Measurements from ENCODE around the gene FBN2.
"Not testable (repeated sequence)": the region's sequence is repeated elsewhere in the genome, so short reads cannot be mapped to it uniquely, and the experiment has no call there.

FBN2 gene

GRCh38 chr5:128475693-128476092 lies 62.4 kb downstream of the FBN2 start:
- DNase-seq = no peak

DNA sequence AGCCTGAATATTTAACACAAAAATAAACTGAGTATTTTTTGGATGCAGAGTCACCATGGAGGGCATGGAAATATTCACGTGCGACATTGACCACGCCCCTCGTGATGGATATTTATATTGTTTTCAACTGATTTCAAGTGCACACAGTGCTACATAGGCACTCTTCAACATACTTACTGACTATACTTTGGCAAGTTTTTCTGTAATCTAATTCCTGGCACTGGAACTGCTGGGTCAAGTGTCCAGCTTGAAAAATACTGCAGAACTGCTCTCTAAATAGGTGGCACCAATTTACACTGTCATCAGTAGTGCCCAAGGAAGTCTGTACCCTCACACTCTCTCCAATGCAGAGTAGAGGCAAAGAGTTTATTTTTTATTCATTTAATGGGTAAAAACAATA lies 65.1 kb downstream of the FBN2 start:
- DNase-seq = no peak

GRCh38 chr5:128472036-128472435 lies 66.0 kb downstream of the FBN2 start:
- DNase-seq = no peak

GRCh38 chr5:128470663-128471062 lies 67.4 kb downstream of the FBN2 start:
- DNase-seq = no peak

DNA sequence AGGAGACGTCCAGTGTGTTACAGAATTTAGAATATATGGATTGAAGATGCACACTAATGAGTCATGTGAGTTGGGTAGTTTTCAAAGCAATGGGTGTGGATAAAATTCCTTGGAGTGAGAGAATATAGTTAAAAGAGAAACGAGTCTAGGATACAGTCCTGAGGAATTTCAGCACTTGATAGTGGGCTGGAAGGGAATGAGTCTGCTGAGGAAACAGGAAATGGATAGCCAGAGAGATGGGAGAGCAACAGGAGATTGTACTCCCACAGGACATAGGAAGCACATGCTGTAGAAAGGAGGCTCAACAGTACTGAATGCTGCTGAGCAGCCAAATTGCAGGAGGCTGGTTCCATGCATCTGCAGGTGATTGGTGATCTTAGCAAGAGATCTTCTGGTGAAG lies 68.1 kb downstream of the FBN2 start:
- DNase-seq = no peak

DNA sequence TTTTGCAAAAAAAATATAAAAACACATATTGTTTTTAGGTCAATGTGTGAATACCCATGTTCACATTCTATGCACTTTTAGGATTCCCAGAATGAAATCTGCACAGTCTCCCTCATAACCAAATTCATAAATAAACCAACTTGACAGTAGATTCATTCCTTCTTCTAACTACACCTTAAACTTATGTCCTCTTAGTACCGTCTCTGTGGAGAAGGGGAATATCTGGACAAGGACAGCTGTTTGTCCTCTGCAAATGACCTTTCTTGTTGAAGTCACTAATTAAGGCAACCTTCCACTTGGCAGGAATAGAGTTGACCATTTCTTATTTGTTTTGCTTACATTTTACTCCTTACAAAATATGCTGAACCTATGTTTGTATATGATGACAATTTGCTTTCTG lies 71.1 kb downstream of the FBN2 start:
- DNase-seq = no peak

GRCh38 chr5:128466554-128466953 lies 71.5 kb downstream of the FBN2 start:
- DNase-seq = no peak

DNA sequence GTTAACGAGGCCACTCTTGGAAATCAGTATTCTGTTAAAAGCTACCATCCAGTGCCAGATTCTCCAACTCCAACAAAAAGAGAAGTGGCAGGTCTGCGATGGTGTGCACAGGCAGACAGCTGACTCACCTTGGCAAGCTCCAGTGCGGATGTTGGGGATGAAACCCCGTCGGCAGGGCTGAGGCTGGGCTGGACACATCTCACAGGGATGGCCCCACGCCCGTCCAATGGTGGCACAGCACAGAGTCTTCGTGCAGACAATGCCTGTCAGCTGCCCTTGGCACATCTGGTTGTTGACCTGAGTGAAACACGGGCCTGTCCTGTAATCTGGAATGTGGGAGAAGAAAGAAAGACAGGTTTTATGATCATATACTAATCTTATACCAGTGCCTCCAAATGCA lies 73.4 kb downstream of the FBN2 start:
- DNase-seq = no peak

DNA sequence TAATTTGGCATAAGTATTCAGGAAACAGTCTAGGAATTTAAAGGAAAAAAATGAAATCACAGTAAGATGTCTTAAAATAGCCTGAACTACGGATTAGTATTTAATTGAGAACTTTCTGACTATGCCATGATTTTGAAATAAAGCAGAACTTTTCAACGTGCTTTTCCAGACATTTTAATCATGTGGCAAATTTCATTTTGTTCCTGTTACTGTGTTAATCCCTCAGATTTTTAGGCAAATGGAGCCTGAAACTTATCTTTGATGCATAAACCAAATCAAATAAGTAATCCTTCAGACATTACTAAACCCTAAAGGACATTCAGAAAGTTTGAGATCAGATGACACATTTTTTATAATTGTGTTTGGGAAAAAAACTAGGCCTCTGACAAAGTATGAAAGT lies 75.7 kb downstream of the FBN2 start:
- DNase-seq = no peak

- not testable (repeated sequence) for DNase-seq
Observed at GRCh38 chr5:128457147-128457915, 80.7 kb downstream of the FBN2 start.

DNA sequence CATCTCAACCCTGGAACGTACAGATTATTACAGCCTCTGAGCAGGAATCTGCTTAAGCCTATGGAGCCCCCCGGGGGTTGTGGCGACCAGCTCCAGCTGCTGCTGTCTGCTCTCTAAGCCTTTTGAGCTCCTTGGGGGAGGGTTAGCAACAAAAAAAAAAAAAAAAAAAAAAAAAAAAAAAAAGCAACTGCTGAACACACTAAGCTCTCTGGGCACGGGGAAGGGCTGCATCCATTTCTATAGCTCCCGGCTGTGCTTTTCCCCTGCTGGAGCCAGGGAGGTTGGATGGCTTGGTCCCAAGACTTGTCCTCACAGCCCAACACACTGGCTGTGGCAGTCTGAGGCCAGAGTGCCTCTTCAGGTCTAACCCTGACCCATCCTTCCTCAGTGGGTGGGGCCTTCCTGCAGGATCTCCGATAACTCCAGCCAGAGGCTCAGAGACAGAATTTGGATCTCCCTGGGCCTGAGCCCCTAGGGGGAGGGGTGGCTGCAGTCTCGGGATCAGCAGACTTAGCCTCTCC lies 82.1 kb downstream of the FBN2 start:
- DNase-seq = no peak

GRCh38 chr5:128453121-128453520 lies 84.9 kb downstream of the FBN2 start:
- DNase-seq = no peak

DNA sequence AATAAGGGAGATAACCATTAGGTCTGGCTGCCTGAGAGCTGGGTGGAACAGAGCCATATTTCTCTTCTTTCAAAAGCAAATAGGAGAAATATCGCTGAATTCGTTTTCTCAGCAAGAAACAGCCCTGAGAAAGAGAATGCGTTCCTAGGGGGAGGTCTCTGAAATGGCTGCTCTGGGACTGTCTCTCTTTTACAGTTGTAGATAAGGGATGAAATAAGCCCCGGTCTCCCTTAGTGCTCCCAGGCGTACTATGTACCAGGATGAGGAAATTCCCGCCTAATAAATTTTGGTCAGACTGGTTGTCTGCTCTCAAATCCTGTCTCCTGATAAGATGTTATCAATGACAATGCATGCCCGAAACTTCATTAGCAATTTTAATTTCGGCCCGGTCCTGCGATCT lies 90.8 kb downstream of the FBN2 start:
- not testable (repeated sequence) for DNase-seq

GRCh38 chr5:128441941-128442350 lies 96.1 kb downstream of the FBN2 start:
- DNase-seq = no peak

DNA sequence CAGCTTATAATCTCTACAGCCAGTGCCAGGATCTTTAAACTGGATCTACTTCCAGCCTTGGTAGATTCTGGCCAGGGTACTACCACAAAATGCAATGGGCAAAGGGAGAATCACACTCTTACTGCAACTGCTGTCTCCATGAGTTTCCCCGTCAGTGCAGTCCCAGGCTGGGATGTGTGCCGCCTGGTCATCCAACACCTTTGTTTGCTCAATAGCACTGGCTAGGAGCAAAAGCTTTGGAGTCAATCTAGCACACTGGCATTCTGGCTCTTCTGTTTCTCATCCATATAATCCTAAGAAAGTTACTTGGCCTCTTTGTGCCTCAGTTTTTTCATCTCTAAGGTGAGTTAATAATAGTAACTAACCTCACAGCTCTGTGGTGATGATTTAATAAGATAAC lies 96.9 kb downstream of the FBN2 start:
- DNase-seq = no peak

GRCh38 chr5:128436749-128437188 lies 101.3 kb downstream of the FBN2 start:
- no peak for DNase-seq

- DNase-seq = no peak
Observed at GRCh38 chr5:128435861-128436260, 102.2 kb downstream of the FBN2 start.

DNA sequence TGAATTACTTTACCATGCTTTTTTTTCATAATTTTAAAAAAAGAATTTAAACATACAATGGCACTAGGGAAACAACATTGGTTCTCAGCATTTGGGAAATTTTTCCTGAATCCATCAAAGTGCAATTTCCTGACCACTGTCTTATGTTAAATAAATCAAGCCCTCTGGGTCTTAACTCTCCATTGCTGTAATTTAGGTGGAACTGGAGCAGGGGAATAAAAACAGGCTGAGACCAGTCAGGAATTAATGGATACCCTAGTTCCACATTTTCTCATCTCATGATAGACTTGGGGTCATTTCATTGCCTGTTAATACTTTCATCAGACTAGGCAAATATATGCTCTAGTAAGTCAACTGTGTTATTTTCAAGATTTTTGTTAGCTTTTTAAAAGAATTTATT lies 103.1 kb downstream of the FBN2 start:
- DNase-seq = no peak

DNA sequence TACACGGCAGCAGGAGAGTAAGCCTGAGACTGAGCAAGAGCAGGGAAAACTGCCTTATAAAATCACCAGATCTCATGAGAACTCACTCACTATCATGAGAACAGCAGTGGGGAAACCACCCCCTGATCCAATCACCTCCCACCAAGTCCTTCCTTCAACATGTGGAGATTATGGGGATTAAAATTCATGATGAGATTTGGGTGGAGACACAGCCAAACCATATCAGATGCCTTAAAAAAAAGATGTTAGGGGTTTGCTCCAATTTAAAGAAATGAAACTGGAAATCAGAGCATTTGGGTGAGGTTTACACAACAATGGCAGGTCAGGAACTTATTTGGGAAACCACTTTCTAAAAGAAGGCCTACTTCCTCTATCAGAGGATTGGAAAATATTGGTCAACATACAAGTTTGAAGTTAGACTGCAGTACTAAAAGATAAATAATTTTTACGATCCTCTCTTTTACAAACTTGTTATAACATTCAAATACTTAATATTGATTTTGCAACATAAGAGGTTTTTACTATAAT lies 105.1 kb downstream of the FBN2 start:
- no peak for DNase-seq

DNA sequence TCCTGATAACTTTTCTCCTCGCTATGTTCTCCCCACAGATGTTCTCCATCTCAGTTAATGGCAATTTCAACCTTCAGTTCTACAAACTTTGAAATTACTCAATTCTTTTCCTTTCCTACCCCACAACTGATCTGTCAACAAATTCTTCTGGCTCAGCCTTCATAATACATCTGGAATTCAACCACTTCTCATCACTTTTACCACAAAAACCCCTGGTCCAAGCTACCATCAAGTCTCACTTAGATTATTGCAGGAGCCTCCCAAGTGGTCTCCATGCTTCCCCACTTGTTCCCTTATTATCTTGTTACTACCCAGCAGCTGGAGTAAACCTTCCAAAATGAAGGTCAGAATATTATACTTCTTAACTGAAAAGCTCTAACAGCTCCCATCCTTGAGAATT lies 110.1 kb downstream of the FBN2 start:
- no peak for DNase-seq

DNA sequence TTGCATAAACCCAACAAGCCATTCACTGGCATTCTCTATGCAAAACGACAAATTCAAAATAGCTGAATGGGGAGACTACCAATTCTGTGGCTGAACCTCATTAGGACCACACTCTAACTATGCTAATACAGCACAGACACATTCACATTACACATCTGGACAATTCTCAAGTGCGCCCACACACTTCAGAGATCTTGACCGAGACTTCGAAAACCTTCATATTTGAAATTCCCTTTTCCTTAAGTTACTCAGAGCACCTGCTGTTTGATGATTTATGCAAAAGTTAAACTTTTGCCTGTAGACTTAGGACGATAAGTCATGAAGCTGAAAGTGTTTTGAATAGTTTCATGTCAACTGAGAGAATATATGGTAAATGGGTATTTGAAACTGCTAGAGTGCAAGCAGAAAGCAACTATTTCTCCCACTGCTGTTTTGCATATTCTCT lies 111.9 kb downstream of the FBN2 start:
- DNase-seq = no peak

GRCh38 chr5:128424646-128425045 lies 113.4 kb downstream of the FBN2 start:
- DNase-seq = no peak

- no peak for DNase-seq
Observed at GRCh38 chr5:128422612-128423011, 115.4 kb downstream of the FBN2 start.

DNA sequence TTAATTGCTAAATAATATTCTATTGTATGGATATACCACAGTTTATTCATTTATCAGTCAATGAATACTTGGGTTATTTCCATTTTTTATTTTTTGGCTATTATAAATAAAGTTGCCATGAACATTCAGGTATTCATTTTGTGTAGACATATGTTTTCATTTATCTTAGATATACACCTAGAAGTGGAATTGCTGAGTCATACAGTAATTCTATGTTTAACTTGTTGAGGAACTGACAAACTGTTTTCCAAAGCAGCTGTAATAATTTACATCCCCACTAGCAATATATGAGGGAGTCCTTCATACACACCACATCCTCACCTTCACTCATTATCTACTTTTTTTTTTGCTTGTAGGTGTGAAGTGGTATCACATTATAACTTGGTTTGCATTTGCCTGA lies 123.6 kb downstream of the FBN2 start:
- DNase-seq = no peak

DNA sequence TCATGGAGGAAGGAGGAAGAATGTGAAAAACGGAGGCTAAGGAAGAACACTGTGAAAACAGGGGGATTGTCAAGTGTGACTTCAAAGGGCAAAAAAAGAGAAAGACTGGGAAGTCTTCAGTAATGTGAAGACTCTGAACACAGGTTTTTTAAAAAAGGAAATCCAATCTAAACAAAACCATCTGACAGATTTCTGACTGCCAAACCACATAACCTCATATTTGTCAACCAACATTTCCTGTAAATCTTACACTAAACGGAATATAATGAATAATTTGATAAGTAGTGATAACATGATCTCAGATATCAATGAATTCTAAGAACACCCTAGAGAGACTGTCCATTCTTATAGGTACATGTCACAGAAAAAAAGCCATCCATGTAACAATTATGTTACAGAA lies 124.7 kb downstream of the FBN2 start:
- no peak for DNase-seq
